RWPE1 (cell line): ENCODE data around the gene DCTN2.

ENCODE experiments used
- CTCF ChIA-PET: fragments of 350-600 bp; sonication (Branson Sonifier 250); formaldehyde crosslinking; extraction: SDS; loops from one replicate; lab custom pipeline; 2021; lab: Yijun Ruan, JAX
- POLR2A ChIA-PET: fragments of 400-600 bp; formaldehyde crosslinking; extraction: SDS; loops from one replicate; lab custom pipeline; 2020; ENCODE audit warnings: antibody characterized with exemption; ENCODE audit not compliant: low non-redundant PET; lab: Yijun Ruan, JAX
- DNase-seq: peaks from one replicate; pipeline ENCODE4 v3.0.0; 2012; ENCODE audit warnings: low spot score
- H3K27ac ChIP-seq: fragments of 450-650 bp; 2 replicates; pipeline ENCODE4 v1.5.1; 2017
- CTCF ChIP-seq: fragments of 450-650 bp; conservative IDR thresholded peaks from 2 replicates; pipeline ENCODE4 v1.5.1; 2017; ENCODE audit warnings: low read depth, mild to moderate bottlenecking

Gene DCTN2

GRCh38 chr12:57546438-57547287 lies at the start of gene DCTN2:
Gene DCTN2, minus strand, starts transcription at chr12:57547192. Its CDS starts 129 bp downstream, at chr12:57547063.
- ChIA-PET CTCF (interaction anchor here (0.6 to 0.8 kb wide), 2 partner anchors 11 to 94 kb away, joined by 3 to 5 read pairs; no protein-coding TSS in a partner anchor), POLR2A (interaction anchor here (0.7 kb wide), 1 partner anchor 182 kb away, joined by 3 read pairs; no protein-coding TSS in a partner anchor)
- H3K27ac ChIP-seq, result peak within 1 kb of the TSS; percentile 81
- TF ChIP-seq CTCF, result peak; percentile 31
- peak; percentile 98 for DNase-seq

- ChIA-PET CTCF (interaction anchor here (1.9 to 3.3 kb wide), 2 partner anchors 10 to 39 kb away, joined by 13 to 26 read pairs; partner anchors contain the start of gene B4GALNT1), POLR2A (interaction anchor here (0.6 kb wide), 2 partner anchors 72 to 144 kb away, joined by 3 to 7 read pairs; no protein-coding TSS in a partner anchor)
- no peak for TF ChIP-seq CTCF
- no peak for DNase-seq
- no peak overlapping the region for H3K27ac ChIP-seq
Measured at GRCh38 chr12:57593187-57593586, 46.2 kb upstream of the DCTN2 start.

DNA sequence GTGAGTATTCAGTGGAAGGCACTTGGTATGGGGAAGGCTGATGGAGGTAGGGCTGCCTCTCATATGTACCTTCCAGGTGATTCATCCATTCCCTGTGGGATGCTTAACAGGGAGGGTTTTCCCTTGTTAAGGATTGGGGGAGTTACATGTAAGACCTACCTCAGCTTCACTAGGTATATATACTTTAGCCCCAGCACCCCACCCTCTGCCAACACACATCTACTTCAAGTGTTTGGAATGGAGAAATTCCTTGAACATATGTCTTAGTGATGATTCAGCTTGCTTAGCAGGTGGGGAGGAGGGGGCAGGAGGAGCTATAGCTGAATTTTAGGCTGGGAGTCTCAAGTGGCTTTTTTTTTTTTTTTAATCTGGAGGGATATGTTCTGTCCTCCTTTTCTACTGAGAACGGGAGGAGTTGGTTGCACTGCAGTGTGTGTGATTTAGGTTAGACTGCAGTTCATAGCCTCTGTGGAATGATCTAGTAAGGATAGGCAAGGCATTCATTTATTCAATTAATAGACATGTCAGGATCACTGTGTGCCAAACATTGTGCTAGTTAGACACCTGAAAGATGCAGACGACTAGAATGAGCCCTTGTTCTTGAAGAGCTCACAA lies 45.7 kb upstream of the DCTN2 start:
- H3K27ac ChIP-seq, result no peak overlapping the region
- DNase-seq, result peak; percentile 51
- no peak for TF ChIP-seq CTCF
- POLR2A ChIA-PET, result interaction anchor here (0.6 kb wide), 1 partner anchor 144 kb away, joined by 3 read pairs; no protein-coding TSS in a partner anchor
- CTCF ChIA-PET, result interaction anchor here (1.0 to 3.3 kb wide), 3 partner anchors 9 to 101 kb away, joined by 4 to 26 read pairs (median 13); partner anchors contain the start of genes B4GALNT1 and OS9

- POLR2A ChIA-PET, result interaction anchor here (0.5 kb wide), 1 partner anchor 111 kb away, joined by 3 read pairs; no protein-coding TSS in a partner anchor
- CTCF ChIA-PET, result interaction anchor here (0.8 to 3.3 kb wide), 7 partner anchors 8 to 116 kb away, joined by 3 to 26 read pairs (median 4); partner anchors contain the start of genes B4GALNT1 and OS9
Measured at GRCh38 chr12:57591782-57592325, 44.9 kb upstream of the DCTN2 start.

GRCh38 chr12:57590864-57591781 lies 44.1 kb upstream of the DCTN2 start, which contains the start of gene PIP4K2C:
Gene PIP4K2C, plus strand, starts transcription at chr12:57591192. Its CDS starts 98 bp downstream, at chr12:57591290.
- ChIA-PET CTCF (interaction anchor here (0.6 to 3.3 kb wide), 9 partner anchors 8 to 116 kb away, joined by 3 to 26 read pairs (median 4); partner anchors contain the start of genes B4GALNT1 and OS9), POLR2A (no interaction called here)
- peak; percentile 86 for DNase-seq
- no peak for TF ChIP-seq CTCF
- H3K27ac ChIP-seq, result peak within 1 kb of the TSS; percentile 65

More at GRCh38 chr12:57591782-57592325, 44.9 kb upstream of the DCTN2 start:
- peak overlapping the region; percentile 65 for H3K27ac ChIP-seq
- TF ChIP-seq CTCF, result no peak
- DNase-seq, result no peak
